ENCODE measurements around the gene SCART1.
"Not testable (repeated sequence)": the region's sequence is repeated elsewhere in the genome, so short reads cannot be mapped to it uniquely, and the experiment has no call there.

Gene SCART1

DNA sequence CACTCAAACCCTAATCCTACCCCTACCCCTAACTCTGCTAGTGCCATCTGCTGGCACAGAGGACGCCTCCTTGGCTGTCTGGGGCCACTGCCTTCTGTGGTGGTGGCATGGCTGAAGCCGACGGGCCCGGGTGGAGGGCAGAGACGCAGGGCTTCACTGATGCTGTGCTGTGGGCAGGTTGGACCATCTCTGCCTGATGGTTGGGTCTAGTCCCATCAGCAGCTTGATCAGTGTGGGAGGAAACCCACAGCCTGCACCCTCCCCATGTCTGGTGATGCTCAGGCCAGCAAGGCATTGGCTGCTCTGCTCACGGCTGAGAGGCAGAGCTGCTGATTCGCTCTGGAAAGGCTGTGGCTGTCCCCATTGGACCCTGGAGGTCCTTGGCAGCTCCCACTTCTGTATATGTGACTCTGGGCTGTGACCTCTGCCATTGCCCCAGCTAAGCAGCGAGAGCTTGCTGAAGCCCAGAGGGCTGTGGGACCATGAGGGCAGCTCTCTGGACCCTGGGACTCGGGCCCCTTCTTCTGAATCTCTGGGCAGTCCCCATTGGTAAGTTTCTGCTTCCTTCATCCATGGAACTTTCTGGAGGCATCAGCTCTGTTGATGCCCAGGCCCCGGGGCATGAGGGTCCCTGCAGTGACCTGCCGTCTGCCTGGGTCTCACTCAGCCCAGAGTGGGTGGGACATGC lies at the start of gene SCART1:
SCART1 (plus strand) TSS at position 430 of the 688 bp plus-strand sequence; CDS start at position 483, 53 bp downstream.
- H3K36me3 Mint-ChIP-seq = peaks cover 3% of the 10 kb centered on the region
- H3K4me3 Mint-ChIP-seq = no peak within 1 kb of the TSS
- peaks cover 6% of the 10 kb centered on the region for H3K9me3 Mint-ChIP-seq
- DNase-seq = no peak
- CTCF ChIA-PET = interaction anchor here (2.1 kb wide), 1 partner anchor 15 kb away, joined by 5 read pairs; no protein-coding TSS in a partner anchor
- no peak within 1 kb of the TSS for H3K27ac Mint-ChIP-seq
- no peaks in the 10 kb centered on the region for H3K4me1 Mint-ChIP-seq
- no peaks in the 10 kb centered on the region for H3K27me3 Mint-ChIP-seq

DNA sequence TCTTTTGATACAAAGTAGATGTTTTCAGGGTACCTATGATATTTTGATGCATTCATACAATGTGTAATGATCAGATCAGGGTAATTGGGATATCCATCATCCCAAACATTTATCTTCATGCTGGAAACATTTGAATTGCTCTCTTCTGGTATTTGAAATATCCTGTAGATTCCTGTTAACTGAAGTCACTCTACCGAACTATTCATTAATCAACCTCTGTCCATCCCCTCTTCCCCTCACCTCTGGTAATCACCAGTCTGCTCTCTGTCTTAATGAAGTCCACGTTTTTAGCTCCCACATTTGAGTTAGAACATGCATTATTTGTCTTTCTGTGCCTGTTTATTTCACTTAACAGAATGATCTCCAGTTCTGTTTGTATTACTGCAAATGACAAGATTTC lies 48.5 kb upstream of the SCART1 start:
- Mint-ChIP-seq H3K27ac (no peak overlapping the region), H3K4me1 (peaks cover 38% of the 10 kb centered on the region), H3K9me3 (peaks cover 14% of the 10 kb centered on the region), H3K27me3 (no peaks in the 10 kb centered on the region), H3K4me3 (no peak overlapping the region), H3K36me3 (peaks cover 77% of the 10 kb centered on the region)
- CTCF ChIA-PET = no interaction called here
- DNase-seq = no peak

DNA sequence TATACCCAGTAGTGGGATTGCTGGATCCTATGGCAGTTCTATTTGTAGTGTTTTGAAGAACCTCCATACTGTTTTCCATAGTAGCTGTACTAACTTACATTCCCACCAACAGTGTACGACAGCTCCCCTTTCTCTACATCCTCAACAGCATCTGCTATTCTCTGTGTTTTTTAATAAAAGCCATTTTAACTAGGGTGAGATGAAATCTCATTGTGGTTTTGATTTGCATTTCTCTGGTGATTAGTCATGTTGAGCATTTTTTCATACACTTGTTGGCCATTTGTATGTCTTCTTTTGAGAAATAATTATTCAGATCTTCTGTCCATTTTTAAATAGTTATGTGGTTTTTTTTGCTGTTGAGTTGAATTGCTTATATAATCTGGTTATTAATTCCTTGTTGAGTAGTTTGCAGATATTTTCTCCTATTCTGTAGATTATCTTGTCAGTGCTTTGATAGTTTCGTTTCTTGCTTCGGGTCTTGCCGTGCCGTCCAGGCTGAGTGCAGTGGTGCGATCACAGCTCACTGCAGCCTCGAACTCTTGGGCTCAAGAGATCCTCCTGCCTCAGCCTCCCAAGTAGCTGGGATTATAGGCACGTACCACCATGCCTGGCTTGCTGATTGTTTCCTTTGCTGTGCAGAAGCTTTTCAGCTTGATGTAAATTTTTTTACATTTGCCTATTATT lies 47.8 kb upstream of the SCART1 start:
- H3K4me3 Mint-ChIP-seq = no peak overlapping the region
- CTCF ChIA-PET = no interaction called here
- DNase-seq = no peak
- no peaks in the 10 kb centered on the region for H3K27me3 Mint-ChIP-seq
- H3K9me3 Mint-ChIP-seq = peaks cover 18% of the 10 kb centered on the region
- H3K27ac Mint-ChIP-seq = no peak overlapping the region
- H3K4me1 Mint-ChIP-seq = peaks cover 31% of the 10 kb centered on the region
- peaks cover 80% of the 10 kb centered on the region for H3K36me3 Mint-ChIP-seq

DNA sequence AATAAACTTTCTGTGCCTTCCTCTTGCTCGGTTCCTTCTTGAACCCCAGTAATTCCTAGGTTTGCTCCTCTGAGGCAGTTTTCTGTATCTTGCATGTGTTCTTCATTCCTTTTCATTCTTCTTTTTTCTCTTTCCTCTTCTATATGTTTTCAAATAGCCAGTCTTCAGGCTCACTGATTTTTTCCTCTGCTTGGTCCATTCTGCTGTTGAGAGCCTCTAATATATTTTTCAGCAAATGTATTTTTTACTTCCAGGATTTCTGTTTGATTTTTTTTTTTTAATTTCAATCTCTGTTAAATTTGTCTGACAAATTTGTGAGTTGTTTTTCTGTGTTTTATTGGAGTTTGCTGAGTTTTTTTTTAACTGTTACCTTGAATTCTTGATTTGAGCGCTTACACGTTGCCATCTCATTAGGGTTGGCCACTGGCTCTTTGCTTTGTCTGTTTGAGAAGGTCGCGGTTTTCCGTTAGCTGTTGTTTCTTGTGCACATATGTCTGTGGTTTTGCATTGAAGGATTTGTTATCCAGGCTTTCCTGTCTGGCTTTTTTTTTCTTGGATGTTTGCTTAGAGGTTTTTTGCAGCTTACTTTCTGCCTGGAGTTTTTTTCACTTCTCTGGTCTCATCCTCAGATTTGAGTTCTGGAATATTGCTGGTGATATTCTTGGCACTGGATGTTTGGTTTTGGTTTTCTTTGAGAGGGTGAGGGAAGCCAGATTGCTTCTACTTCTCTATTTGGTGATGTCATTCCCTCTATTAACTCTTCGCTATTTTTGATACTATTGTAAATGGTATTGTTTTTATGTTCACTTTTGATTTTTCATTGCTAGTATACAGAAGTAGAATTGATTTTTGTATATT lies 42.0 kb upstream of the SCART1 start:
- Mint-ChIP-seq H3K4me3 (no peak overlapping the region), H3K36me3 (peaks cover 82% of the 10 kb centered on the region), H3K4me1 (peaks cover 4% of the 10 kb centered on the region), H3K27ac (peak overlapping the region; percentile 46), H3K27me3 (no peaks in the 10 kb centered on the region), H3K9me3 (peaks cover 52% of the 10 kb centered on the region)
- CTCF ChIA-PET = interaction anchor here (0.6 kb wide), 1 partner anchor 79 kb away, joined by 3 read pairs; no protein-coding TSS in a partner anchor
- DNase-seq = no peak

DNA sequence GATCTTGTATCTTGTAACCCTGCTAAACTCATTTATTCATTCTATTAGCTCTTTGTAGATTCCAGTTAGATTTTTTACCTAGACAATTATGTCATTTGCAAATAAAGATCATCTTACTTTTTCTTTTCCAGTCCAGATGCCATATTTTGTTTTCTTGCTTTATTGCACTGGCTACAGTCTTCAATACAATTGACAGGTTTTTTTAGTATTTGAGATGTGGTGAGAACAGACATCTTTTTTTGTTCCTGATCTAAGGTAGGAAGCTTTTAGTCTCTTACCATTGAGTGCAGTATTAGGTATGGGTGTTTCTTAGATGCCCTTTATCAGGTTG lies 41.4 kb upstream of the SCART1 start:
- H3K36me3 Mint-ChIP-seq = peaks cover 76% of the 10 kb centered on the region
- H3K27ac Mint-ChIP-seq = no peak overlapping the region
- H3K4me1 Mint-ChIP-seq = no peaks in the 10 kb centered on the region
- no peak for DNase-seq
- peaks cover 52% of the 10 kb centered on the region for H3K9me3 Mint-ChIP-seq
- CTCF ChIA-PET = interaction anchor here (0.7 kb wide), 1 partner anchor 81 kb away, joined by 3 read pairs; no protein-coding TSS in a partner anchor
- H3K27me3 Mint-ChIP-seq = no peaks in the 10 kb centered on the region
- no peak overlapping the region for H3K4me3 Mint-ChIP-seq

DNA sequence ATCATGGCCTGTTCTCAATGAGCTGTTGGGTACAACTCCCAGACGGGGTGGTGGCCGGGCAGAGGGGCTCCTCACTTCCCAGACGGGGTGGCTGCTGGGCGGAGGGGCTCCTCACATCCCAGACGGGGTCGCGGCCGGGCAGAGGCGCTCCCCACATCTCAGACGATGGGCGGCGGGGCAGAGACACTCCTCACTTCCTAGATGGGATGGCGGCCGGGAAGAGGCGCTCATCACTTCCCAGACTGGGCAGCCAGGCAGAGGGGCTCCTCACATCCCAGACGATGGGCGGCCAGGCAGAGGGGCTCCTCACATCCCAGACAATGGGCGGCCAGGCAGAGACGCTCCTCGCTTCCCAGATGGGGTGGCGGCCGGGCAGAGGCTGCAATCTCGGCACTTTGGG lies 39.3 kb upstream of the SCART1 start:
- H3K4me1 Mint-ChIP-seq, H3K27ac Mint-ChIP-seq, CTCF ChIA-PET, H3K27me3 Mint-ChIP-seq, DNase-seq, H3K4me3 Mint-ChIP-seq: not testable (repeated sequence)
- H3K9me3 Mint-ChIP-seq = peaks cover 42% of the 10 kb centered on the region
- peaks cover 59% of the 10 kb centered on the region for H3K36me3 Mint-ChIP-seq

GRCh38 chr10:133415752-133416151 lies 38.0 kb upstream of the SCART1 start:
- Mint-ChIP-seq H3K4me3 (no peak overlapping the region), H3K27me3 (peaks cover 2% of the 10 kb centered on the region), H3K36me3 (peaks cover 46% of the 10 kb centered on the region), H3K9me3 (peaks cover 36% of the 10 kb centered on the region), H3K27ac (no peak overlapping the region), H3K4me1 (no peaks in the 10 kb centered on the region)
- CTCF ChIA-PET = no interaction called here
- no peak for DNase-seq

GRCh38 chr10:133418289-133418993 lies 35.3 kb upstream of the SCART1 start:
- no peak overlapping the region for H3K27ac Mint-ChIP-seq
- peaks cover 12% of the 10 kb centered on the region for H3K9me3 Mint-ChIP-seq
- H3K27me3 Mint-ChIP-seq = peaks cover 29% of the 10 kb centered on the region
- peaks cover 20% of the 10 kb centered on the region for H3K36me3 Mint-ChIP-seq
- no peak overlapping the region for H3K4me3 Mint-ChIP-seq
- peaks cover 2% of the 10 kb centered on the region for H3K4me1 Mint-ChIP-seq
- no peak for DNase-seq
- CTCF ChIA-PET = interaction anchor here (2.1 kb wide), 1 partner anchor 89 kb away, joined by 7 read pairs; no protein-coding TSS in a partner anchor

DNA sequence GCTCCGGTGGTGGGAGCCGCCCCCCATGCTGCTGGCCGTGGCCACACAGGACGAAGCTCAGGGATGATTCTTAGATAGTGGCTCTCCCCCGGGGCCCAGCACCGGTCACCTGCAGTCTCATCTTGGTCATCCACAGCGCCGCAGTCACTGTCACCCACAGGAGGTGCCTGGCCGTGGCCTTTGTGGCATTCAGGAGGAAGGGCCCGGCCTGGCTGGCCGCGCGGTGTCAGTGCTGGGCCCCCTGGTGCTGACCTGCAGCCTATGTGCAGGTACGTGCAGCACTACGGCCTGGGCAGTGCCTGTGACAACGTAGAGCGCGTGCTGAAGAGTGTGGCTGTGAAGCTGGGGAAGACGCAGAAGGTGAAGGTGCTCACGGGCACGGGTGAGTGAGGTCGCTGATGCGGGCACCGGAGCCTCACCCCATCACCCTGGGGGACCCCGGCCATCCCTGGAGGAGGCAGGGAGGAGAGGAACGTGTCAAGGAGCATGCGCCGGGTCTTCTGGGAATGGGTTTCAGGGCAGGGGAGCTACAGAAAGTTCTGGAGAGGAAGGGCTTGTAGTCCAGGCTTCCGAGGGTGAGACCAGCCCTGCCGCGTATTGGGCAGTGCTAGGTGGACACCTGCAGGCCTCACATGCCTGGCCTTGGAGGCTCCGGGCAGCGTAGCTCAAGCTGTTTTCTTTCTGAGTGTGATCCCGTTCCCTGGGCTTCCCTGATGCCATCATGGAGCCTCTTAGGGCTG lies 34.4 kb upstream of the SCART1 start:
- H3K4me1 Mint-ChIP-seq = peaks cover 2% of the 10 kb centered on the region
- H3K36me3 Mint-ChIP-seq = peaks cover 15% of the 10 kb centered on the region
- CTCF ChIA-PET = interaction anchor here (0.6 to 2.1 kb wide), 2 partner anchors 16 to 90 kb away, joined by 3 to 7 read pairs; no protein-coding TSS in a partner anchor
- peaks cover 34% of the 10 kb centered on the region for H3K27me3 Mint-ChIP-seq
- no peak overlapping the region for H3K4me3 Mint-ChIP-seq
- peaks cover 10% of the 10 kb centered on the region for H3K9me3 Mint-ChIP-seq
- no peak overlapping the region for H3K27ac Mint-ChIP-seq
- no peak for DNase-seq

GRCh38 chr10:133420028-133420427 lies 33.7 kb upstream of the SCART1 start:
- peaks cover 12% of the 10 kb centered on the region for H3K36me3 Mint-ChIP-seq
- no peak for DNase-seq
- H3K9me3 Mint-ChIP-seq = peaks cover 10% of the 10 kb centered on the region
- peaks cover 34% of the 10 kb centered on the region for H3K27me3 Mint-ChIP-seq
- CTCF ChIA-PET = interaction anchor here (0.6 to 2.1 kb wide), 2 partner anchors 16 to 90 kb away, joined by 3 to 7 read pairs; no protein-coding TSS in a partner anchor
- H3K27ac Mint-ChIP-seq = no peak overlapping the region
- H3K4me1 Mint-ChIP-seq = peaks cover 2% of the 10 kb centered on the region
- no peak overlapping the region for H3K4me3 Mint-ChIP-seq

DNA sequence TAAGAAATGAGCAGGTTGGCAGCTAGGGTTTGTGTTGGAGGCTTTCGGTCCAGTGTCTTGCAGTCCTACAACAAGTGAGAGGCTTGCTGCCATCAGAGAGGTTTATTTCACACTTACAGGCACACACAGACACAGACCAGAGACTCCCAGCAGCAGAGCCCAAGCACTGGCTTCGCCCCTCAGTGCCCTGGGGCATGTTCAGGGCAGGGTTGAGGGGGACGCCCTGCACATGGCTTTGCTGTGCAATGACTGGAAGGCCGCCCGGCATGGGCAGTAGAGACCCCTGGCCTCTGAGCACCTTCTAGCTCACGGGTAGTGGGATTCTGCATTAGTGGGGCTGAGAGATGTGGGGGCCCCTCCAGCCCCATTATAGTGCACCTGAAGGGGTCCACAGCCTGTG lies 33.2 kb upstream of the SCART1 start:
- peaks cover 2% of the 10 kb centered on the region for H3K4me1 Mint-ChIP-seq
- no peak overlapping the region for H3K4me3 Mint-ChIP-seq
- H3K27ac Mint-ChIP-seq = no peak overlapping the region
- peaks cover 34% of the 10 kb centered on the region for H3K27me3 Mint-ChIP-seq
- H3K36me3 Mint-ChIP-seq = peaks cover 6% of the 10 kb centered on the region
- no peak for DNase-seq
- H3K9me3 Mint-ChIP-seq = peaks cover 6% of the 10 kb centered on the region
- CTCF ChIA-PET = interaction anchor here (2.1 kb wide), 1 partner anchor 91 kb away, joined by 7 read pairs; no protein-coding TSS in a partner anchor

DNA sequence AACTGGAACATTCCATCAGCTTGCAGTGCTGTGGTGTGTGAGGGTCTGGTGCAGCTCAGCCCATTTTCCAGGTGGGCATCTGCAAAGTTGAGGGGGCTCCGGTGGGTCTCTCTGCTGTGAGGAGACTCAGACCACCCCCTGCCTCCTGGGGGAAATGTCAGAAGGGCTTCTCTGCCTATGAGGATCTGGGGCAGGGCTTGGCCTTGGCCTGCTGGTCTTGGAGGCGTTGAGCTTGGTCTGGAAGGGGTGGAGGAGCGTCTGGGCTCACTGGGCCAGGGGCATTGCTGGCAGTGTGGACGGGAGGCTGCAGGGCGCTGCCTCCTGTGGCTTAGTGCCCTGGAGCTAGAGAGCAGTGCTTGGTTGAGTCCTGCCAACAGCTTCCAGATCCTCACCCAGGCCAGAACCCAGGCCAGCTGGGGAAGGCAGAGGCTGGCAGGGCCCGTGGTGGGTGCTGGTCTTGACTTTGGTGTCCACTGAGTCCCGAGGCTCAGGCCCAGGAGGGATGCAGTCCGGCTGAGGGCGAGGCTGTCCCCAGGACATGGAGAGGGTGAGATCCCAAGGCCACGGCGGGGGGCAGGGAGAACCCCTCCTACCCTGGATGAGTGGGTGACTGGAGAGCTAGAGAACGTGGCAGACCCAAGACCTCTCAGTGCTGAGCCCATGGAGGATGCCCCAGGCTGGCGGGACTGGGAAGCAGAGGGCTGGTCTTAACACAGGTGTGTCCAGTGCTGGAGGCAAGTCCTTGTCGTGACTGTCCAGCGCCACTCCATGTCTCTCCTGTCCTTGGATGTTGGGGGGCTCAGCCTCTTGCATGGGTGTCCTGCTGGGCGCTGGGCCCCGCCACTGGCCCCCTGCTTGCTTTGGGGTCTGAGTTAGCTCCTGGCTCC lies 32.2 kb upstream of the SCART1 start:
- H3K27ac Mint-ChIP-seq = no peak overlapping the region
- peaks cover 2% of the 10 kb centered on the region for H3K4me1 Mint-ChIP-seq
- H3K9me3 Mint-ChIP-seq = no peaks in the 10 kb centered on the region
- CTCF ChIA-PET = no interaction called here
- DNase-seq = no peak
- H3K4me3 Mint-ChIP-seq = no peak overlapping the region
- peaks cover 34% of the 10 kb centered on the region for H3K27me3 Mint-ChIP-seq
- H3K36me3 Mint-ChIP-seq = no peaks in the 10 kb centered on the region

All from activated naive CD4-positive, alpha-beta T cell treated with anti-CD3 and anti-CD28 coated beads, Interleukin-2, amount 10 ng/mL, durations not matched to agents 7 days and 5 days (primary cell).